Activated naive CD8-positive, alpha-beta T cell treated with anti-CD3 and anti-CD28 coated beads for 36 hours (primary cell): ENCODE measurements around the gene MAGI3. TPM values are rescaled to one million over a fixed set of nuclear protein-coding genes. Genes with fewer than 3 reads are reported as not detected.

ENCODE experiments used
- DNase-seq: peaks from one replicate; pipeline ENCODE4 v3.0.0; 2021
- H3K27ac Mint-ChIP-seq: one replicate; pipeline ENCODE4 v1.8.0; 2022; ENCODE audit warnings: mild to moderate bottlenecking, moderate library complexity, mixed read lengths
- H3K27me3 Mint-ChIP-seq: one replicate; pipeline ENCODE4 v1.8.0; 2022; ENCODE audit warnings: mild to moderate bottlenecking, mixed read lengths
- H3K36me3 Mint-ChIP-seq: one replicate; pipeline ENCODE4 v1.8.0; 2021; ENCODE audit warnings: mild to moderate bottlenecking, mixed read lengths
- H3K4me1 Mint-ChIP-seq: one replicate; pipeline ENCODE4 v1.8.0; 2021; ENCODE audit warnings: mixed read lengths
- H3K4me3 Mint-ChIP-seq: one replicate; pipeline ENCODE4 v1.8.0; 2022; ENCODE audit warnings: mild to moderate bottlenecking, moderate library complexity, mixed read lengths
- H3K9me3 Mint-ChIP-seq: one replicate; pipeline ENCODE4 v1.8.0; 2022; ENCODE audit warnings: mixed read lengths
- total RNA-seq, 2 experiments: library from RNA; stranded (reverse); gene quantifications; one replicate each; pipeline ENCODE4 v1.2.3, GENCODE V29; 2021

MAGI3 gene
- 1 to 10 TPM; 3.3 to 3.4 TPM for total RNA-seq

DNA sequence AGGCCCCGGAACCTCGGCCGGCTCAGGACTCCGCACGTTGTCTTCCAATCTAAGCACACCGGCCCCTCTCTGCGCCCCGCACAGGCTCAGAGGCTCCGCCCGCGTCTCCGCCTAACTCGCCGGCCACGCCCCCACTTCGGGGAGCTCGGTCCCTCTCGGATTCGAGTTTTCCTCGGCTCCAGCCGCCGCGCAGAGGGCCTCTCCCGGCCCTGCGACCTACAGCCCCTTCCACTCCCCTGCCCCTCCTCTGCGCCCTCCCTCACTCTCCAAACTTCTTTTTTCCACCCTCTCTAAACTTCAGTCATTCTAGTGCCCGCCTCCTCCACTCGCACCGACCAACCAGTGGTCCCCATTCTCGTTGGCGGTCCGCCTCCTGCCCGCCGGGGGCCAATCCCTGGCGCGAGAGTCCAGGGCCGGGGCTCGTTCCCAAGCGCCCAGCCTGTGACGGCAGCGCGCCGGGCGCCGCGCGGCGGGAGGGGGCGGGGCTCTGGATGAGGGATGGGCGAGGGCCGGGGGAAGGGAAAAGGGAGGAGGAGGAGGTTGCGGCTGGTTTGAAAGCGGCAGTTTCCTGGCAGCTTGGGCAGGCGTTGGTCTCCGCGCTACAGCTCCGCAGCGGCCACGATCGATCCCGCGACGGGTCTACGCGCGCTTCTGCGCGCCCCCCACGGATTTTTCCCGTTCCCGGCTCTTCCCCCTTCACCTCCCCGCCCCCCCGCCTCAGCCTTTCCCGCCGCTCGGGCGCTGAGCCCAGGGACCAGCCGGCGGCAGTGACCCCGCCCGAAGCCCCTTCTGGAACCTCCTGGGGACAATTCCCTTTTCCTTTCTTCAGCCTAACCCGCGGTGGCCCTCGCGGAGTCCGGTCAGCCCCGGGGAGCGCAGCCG, at the start of gene MAGI3:
Gene MAGI3 (plus strand): TSS at position 563 of the 882 bp plus-strand sequence. CDS start 519 bp downstream, outside the sequence.
- peaks cover 22% of the 10 kb centered on the region for H3K4me1 Mint-ChIP-seq
- peak within 1 kb of the TSS; percentile 88 for H3K27ac Mint-ChIP-seq

DNA sequence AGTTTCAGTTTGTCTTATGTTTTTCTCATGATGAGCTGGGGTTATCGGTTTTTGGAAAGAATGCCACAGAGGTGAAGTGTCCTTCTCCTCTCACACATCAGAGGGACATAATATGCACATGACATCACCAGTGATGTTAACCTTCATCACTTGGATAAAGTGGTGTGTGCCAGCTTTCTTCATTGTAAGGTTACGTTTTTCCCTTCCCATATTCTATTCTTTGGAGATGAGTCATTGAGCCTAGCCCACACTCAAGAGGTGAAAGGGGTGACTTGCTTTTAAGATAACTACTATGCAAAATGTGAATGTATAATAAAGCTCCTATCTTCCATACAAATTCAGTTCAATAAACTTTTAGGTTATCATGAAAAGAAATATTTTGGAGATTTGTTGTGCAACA, 36.7 kb upstream of the MAGI3 start:
- Mint-ChIP-seq H3K4me3 (no peak overlapping the region), H3K4me1 (no peaks in the 10 kb centered on the region), H3K9me3 (no peaks in the 10 kb centered on the region), H3K27me3 (peaks cover 15% of the 10 kb centered on the region), H3K27ac (no peak overlapping the region), H3K36me3 (no peaks in the 10 kb centered on the region)
- no peak for DNase-seq

More for the DNA sequence above, at the start of gene MAGI3:
- peaks cover 7% of the 10 kb centered on the region for H3K9me3 Mint-ChIP-seq
- no peaks in the 10 kb centered on the region for H3K36me3 Mint-ChIP-seq
- H3K27me3 Mint-ChIP-seq = peaks cover 19% of the 10 kb centered on the region
- H3K4me3 Mint-ChIP-seq = peak within 1 kb of the TSS; percentile 87
- DNase-seq = peak; percentile 97

DNA sequence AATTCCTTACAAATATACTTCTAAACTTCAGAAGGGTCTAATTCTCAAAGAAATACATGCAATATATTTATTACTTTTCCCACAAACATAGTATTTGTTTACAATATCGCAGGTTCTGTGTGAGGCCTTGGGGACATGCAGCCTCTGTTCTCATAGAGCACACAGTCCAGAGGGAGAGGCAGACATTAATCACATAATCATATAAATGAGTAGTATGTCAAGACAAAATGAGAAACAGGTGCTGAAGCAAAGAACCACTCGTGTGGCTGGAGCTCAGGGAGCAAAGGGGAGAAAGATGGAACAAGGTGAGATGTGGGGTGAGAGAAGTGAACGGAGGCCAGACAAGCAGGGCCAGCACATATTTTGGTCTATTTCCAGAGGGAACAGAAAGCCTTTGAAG, 26.4 kb upstream of the MAGI3 start:
- H3K9me3 Mint-ChIP-seq = peaks cover 2% of the 10 kb centered on the region
- H3K27me3 Mint-ChIP-seq = no peaks in the 10 kb centered on the region
- H3K36me3 Mint-ChIP-seq = no peaks in the 10 kb centered on the region
- peaks cover 5% of the 10 kb centered on the region for H3K4me1 Mint-ChIP-seq
- H3K4me3 Mint-ChIP-seq = no peak overlapping the region
- no peak overlapping the region for H3K27ac Mint-ChIP-seq
- no peak for DNase-seq

DNA sequence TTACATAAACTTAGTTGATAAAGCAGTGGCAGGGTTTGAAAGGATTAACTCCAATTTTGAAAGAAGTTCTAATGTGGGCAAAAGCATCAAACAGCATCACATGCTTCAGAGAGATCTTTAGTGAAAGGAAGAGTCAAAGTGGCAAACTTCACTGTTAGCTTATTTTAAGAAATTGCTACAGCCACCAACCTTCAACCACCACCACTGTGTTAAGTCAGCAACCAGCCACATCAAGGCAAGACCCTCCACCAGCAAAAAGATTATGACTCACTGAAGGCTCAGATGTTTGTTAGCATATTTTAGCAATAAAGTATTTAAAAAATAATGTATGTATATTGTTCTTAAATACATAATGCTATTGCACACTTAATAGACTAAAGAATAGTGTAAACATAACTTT, 21.3 kb upstream of the MAGI3 start:
- Mint-ChIP-seq H3K9me3 (peaks cover 1% of the 10 kb centered on the region), H3K4me3 (no peak overlapping the region), H3K27me3 (peaks cover 6% of the 10 kb centered on the region), H3K4me1 (peaks cover 12% of the 10 kb centered on the region), H3K36me3 (no peaks in the 10 kb centered on the region), H3K27ac (no peak overlapping the region)
- DNase-seq = no peak

DNA sequence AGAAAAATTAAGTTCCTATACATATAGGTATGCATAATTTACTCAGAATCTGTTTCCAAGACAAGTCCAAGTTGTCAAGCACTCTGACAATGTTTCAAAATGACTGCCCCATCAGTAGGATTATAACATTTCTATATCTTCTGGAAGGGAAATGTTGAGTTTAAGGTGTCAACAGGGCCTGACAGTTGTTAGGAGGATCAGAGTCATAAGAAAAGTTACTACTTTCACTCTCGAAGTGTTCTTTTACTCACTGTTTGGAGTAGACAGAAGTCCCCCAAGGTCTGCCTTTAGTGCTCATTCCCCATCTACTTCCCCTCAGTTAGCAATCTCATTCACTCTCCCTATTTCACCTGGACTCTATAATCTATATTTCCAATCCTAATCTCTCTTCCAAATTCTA, 20.6 kb upstream of the MAGI3 start:
- Mint-ChIP-seq H3K4me1 (peaks cover 12% of the 10 kb centered on the region), H3K4me3 (no peak overlapping the region), H3K27me3 (peaks cover 6% of the 10 kb centered on the region), H3K27ac (no peak overlapping the region), H3K9me3 (peaks cover 1% of the 10 kb centered on the region), H3K36me3 (no peaks in the 10 kb centered on the region)
- no peak for DNase-seq

DNA sequence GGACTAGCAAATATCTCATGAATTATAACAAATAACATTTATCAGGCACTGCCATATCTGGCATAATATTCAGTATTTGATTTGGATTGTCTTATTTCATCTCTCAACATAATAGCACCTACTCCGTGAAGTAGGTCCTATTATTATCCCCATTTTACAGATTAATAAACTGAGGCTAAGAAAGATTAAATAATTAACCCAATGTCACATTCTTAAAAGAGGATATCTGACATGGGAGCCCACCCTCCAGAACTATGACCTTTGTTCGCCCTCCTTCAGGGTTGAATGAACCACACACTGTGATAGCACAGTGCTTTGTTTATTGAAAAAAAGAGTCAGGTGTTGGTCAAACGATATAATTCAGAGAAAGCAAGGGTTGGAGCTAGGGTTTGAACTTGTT, 19.4 kb upstream of the MAGI3 start:
- Mint-ChIP-seq H3K4me3 (no peak overlapping the region), H3K27me3 (peaks cover 9% of the 10 kb centered on the region), H3K27ac (no peak overlapping the region), H3K4me1 (peaks cover 12% of the 10 kb centered on the region), H3K36me3 (no peaks in the 10 kb centered on the region), H3K9me3 (peaks cover 1% of the 10 kb centered on the region)
- DNase-seq = no peak

DNA sequence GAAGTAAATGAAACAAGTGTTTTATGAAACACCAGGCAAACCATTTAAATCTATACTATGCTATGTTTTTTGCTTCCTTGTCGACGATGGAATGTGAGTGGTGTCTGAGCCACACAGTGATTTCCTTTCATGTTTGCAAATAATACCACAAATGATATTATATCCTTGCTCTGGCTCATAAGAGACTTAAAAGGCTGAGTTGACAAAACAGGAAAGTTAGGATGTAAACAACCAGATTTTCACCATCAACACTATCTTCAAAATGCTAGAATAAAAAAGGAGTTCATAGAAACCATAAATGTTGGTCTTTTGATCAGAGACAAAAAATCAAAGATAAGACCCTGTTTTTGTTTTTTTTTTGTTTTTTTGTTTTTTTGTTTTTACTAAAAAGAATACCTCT, 17.8 kb upstream of the MAGI3 start:
- peaks cover 1% of the 10 kb centered on the region for H3K9me3 Mint-ChIP-seq
- peaks cover 17% of the 10 kb centered on the region for H3K27me3 Mint-ChIP-seq
- H3K36me3 Mint-ChIP-seq = no peaks in the 10 kb centered on the region
- H3K4me3 Mint-ChIP-seq = no peak overlapping the region
- DNase-seq = no peak
- H3K27ac Mint-ChIP-seq = no peak overlapping the region
- peaks cover 12% of the 10 kb centered on the region for H3K4me1 Mint-ChIP-seq

DNA sequence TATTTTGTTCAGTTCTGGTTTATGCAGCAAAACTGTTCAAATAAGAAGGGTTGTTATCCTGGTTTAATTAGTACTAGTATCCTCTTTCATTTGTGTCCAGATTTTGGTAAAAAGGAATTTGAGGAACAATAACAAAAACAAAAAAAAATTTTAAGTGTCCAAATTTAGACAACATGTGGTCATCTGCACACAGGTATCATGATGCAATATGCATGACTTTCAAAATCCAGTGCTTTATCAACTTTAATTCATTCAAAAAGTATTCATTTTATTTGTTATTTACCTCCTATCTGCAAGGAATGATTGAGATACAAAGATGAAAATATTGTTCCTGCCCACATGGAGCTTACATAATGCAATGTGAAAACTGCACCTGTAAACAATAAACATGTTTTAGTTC, 16.7 kb upstream of the MAGI3 start:
- no peak for DNase-seq
- no peak overlapping the region for H3K27ac Mint-ChIP-seq
- H3K36me3 Mint-ChIP-seq = no peaks in the 10 kb centered on the region
- H3K4me1 Mint-ChIP-seq = peaks cover 10% of the 10 kb centered on the region
- H3K27me3 Mint-ChIP-seq = peaks cover 17% of the 10 kb centered on the region
- H3K9me3 Mint-ChIP-seq = no peaks in the 10 kb centered on the region
- no peak overlapping the region for H3K4me3 Mint-ChIP-seq

DNA sequence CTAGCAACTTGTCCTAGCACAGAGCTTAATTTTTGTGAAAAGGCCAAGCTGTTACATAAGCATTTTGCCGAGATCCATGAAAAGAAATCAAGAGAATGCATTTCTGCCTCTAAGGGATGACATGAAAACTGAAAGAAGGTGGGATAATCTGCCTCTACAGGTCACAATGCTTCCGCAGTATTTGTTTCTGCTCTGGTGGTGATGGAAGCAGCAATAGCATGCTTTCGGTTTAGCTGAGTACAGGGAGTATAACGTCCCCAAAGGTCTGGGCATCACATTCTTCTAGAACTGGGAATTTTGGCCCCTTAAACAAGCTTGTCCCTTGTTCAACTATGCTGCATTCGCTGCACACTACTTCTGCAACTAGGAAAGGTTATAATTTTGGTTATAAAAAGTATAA, 14.4 kb upstream of the MAGI3 start:
- no peak for DNase-seq
- Mint-ChIP-seq H3K27me3 (peaks cover 17% of the 10 kb centered on the region), H3K9me3 (no peaks in the 10 kb centered on the region), H3K27ac (no peak overlapping the region), H3K4me1 (no peaks in the 10 kb centered on the region), H3K4me3 (no peak overlapping the region), H3K36me3 (no peaks in the 10 kb centered on the region)

DNA sequence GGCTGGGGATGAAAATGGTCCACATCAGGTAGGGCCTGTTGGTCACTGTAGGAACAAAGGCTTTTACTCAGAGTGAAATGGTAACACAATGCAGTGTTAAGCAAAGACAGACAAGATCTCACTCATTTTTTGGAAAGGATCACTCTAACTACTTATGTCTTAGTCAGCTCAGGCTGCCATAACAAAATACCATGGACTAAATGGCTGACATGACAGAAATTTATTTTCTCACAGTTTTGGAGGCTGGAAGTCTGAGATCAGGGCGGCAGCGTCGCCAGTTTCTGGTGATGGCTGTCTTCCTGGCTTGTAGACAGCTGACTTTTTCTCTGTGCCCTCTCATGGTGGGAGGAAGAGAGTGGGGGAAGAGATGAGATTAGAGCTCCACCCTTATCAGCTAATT, 10.2 kb upstream of the MAGI3 start:
- peaks cover 9% of the 10 kb centered on the region for H3K27me3 Mint-ChIP-seq
- no peak overlapping the region for H3K4me3 Mint-ChIP-seq
- H3K4me1 Mint-ChIP-seq = no peaks in the 10 kb centered on the region
- no peaks in the 10 kb centered on the region for H3K36me3 Mint-ChIP-seq
- no peak overlapping the region for H3K27ac Mint-ChIP-seq
- no peaks in the 10 kb centered on the region for H3K9me3 Mint-ChIP-seq
- no peak for DNase-seq

DNA sequence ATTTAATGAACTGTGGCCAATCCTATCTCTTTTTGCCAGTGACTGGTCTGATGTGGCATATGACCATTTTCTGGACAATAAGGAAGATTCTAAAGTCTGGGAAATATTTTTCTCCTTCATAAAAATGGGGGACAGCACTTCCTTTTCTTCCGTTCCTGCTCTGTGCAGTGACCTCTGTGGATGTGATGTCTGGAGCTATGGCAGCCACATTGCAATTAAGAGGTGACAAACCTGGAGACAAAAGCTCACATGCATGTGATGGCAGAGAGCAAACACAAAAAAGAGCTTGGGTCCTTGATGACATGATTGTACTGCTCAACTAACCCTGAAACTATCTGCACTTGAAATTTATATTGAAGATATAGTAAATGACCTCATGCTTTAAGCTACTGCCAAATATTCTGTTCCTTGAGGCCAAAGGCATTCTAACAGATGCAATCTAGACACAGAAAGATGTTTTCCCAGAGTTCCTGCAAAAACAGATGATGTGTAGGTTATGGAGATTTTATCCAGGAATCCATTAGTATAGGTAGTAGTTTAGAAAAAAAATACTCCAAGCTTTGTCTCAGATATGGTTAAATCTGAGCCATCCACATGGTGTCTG, 2.2 kb upstream of the MAGI3 start:
- H3K4me3 Mint-ChIP-seq = no peak overlapping the region
- peaks cover 11% of the 10 kb centered on the region for H3K27me3 Mint-ChIP-seq
- H3K27ac Mint-ChIP-seq = no peak overlapping the region
- peaks cover 7% of the 10 kb centered on the region for H3K9me3 Mint-ChIP-seq
- H3K4me1 Mint-ChIP-seq = peaks cover 22% of the 10 kb centered on the region
- H3K36me3 Mint-ChIP-seq = no peaks in the 10 kb centered on the region
- DNase-seq = no peak

DNA sequence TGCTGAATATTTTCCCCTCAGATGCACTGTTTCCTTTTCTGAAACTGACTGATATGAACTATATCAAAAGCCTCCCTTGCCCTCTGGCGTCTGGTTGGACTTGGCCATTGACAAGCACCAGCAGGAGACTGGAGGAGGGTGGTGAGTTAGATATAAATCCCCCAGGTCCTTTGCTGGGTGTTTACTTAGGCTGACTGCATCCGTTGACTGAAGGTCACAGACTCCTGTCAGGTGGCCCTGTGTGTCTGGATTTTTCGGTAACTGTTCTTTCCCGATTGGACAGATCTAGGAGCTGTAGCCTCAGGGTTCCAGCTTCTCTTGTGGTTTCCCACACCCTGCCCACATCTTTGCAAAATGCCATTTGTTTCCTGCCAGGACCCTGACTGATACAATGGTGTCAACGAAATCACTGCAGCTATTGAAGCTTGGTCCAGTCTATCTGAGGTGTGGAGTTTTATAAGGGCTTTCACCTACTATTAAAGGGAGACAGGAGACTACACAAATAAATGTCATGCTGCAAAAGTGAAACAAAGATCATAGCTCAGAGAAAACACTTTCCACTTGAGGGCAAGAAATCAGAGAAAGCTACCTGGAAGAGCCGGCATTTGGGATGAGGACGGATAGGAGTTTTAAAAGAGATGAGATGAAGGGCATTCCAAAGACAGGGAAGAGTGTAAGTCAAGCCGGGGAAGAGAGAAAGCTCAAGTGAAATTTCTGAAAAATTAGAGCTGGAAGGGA, 1.5 kb upstream of the MAGI3 start:
- Mint-ChIP-seq H3K27ac (no peak overlapping the region), H3K36me3 (no peaks in the 10 kb centered on the region), H3K27me3 (peaks cover 13% of the 10 kb centered on the region), H3K4me3 (peak overlapping the region; percentile 87), H3K9me3 (peaks cover 7% of the 10 kb centered on the region), H3K4me1 (peaks cover 22% of the 10 kb centered on the region)
- DNase-seq = no peak

DNA sequence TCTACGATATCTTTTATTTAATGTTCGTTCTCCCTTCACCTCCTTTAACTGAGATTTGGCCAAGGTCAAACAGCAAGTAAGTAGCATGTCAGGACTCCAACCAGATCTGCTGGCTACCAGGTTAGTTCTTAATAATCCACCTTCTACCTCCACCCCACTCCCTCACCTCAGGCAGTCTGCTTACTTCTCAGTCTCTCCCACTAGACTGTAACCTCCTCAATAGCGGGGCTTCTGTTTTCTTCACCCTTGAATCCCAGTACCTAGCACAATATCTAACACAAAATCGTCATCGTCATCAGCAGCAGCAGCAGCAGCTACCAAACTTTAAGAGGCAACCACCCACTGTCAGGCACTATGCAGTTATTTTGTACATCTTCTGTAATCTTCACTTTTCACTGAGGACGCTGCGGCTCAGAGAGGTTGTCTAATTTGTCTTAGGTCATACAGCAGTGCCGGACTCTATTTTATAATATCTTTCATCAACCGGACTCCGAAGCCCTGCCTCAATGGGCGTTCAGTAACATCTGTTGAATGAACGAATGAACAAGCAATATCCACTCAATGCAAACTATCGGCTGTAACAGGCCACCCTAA, 859 bp upstream of the MAGI3 start:
- Mint-ChIP-seq H3K36me3 (no peaks in the 10 kb centered on the region), H3K27ac (peak overlapping the region; percentile 88), H3K9me3 (peaks cover 7% of the 10 kb centered on the region), H3K27me3 (peaks cover 19% of the 10 kb centered on the region), H3K4me3 (peak overlapping the region; percentile 87), H3K4me1 (peaks cover 22% of the 10 kb centered on the region)
- DNase-seq = no peak

DNA sequence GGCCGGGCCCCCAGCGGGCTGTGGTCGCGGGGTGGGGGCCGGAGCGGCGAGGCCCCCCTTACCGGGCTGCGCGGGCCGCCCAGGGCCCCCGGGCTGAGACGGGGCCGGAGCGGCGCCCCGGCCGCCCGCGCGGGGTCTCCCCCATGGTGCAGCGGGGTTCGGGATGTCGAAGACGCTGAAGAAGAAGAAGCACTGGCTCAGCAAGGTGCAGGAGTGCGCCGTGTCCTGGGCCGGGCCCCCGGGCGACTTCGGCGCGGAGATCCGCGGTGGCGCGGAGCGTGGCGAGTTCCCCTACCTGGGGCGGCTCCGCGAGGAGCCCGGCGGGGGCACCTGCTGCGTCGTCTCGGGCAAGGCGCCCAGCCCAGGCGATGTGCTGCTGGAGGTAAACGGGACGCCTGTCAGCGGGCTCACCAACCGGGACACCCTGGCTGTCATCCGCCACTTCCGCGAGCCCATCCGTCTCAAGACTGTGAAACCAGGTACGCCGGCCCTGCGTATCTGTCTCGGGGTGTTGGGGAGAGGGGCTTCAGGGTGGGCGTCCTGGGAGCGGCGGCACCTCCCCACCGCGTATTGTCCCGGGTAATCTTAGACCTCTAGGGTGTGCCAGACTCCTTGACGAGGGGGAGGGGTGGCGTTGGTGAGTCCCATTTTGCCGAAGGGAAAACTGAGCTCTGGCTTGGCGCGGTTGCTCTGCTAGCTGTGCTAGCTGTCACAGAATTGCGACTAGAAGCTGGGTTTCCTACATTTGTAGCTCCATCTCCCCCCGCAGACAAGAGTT, 745 bp downstream of the MAGI3 start:
- H3K9me3 Mint-ChIP-seq = peaks cover 7% of the 10 kb centered on the region
- peak; percentile 60 for DNase-seq
- no peaks in the 10 kb centered on the region for H3K36me3 Mint-ChIP-seq

More for the DNA sequence above, 745 bp downstream of the MAGI3 start:
- Mint-ChIP-seq H3K27me3 (peaks cover 24% of the 10 kb centered on the region), H3K4me3 (peak overlapping the region; percentile 87), H3K4me1 (peaks cover 22% of the 10 kb centered on the region), H3K27ac (no peak overlapping the region)
